ENCODE measurements around the gene EPS8L2. TPM values are rescaled to one million over a fixed set of nuclear protein-coding genes. Genes with fewer than 3 reads are reported as not detected.
A peak's percentile ranks its signal among the peaks of the same experiment; 100 is the strongest.

The EPS8L2 gene
- total RNA-seq, 4 donors from 2014 or later: 29.1 to 48.0 (median 32.7) TPM

- Histone ChIP-seq H3K27me3 (peaks cover 0 to 4% of the 10 kb centered on the region in 2 donors), H3K27ac (peak overlapping the region; percentile 68 to 94 (median 86)), H3K4me1 (peaks cover 0 to 78% (median 41%) of the 10 kb centered on the region in 4 donors), H3K9me3 (no peaks in the 10 kb centered on the region), H3K4me3 (peak overlapping the region; percentile 43 to 64 (median 44)), H3K36me3 (peaks cover 0 to 39% (median 0%) of the 10 kb centered on the region in 3 donors)
- DNase-seq (ENCODE audit: low spot score in 2 of 2): no peak
- TF ChIP-seq CTCF (IDR thresholded peaks at IDR 0.05): no peak
- no peak for TF ChIP-seq POLR2A (IDR thresholded peaks at IDR 0.05)
- TF ChIP-seq EP300 (IDR thresholded peaks at IDR 0.05): no peak
- 68 to 75% methylated on average over 17 to 25 of the region's 27 CpGs for WGBS, 2 donors
These were observed 1.0 kb upstream of the EPS8L2 start for GRCh38 chr11:704781-705645.

GRCh38 chr11:706439-706956 lies 467 bp downstream of the EPS8L2 start:
- H3K4me3 ChIP-seq: peak overlapping the region; percentile 43 to 64 (median 44)
- H3K9me3 ChIP-seq: no peaks in the 10 kb centered on the region
- H3K4me1 ChIP-seq: peaks cover 0 to 93% (median 48%) of the 10 kb centered on the region in 4 donors
- peaks cover 0 to 4% of the 10 kb centered on the region in 2 donors for H3K27me3 ChIP-seq
- no peak for TF ChIP-seq EP300 (IDR thresholded peaks at IDR 0.05)
- no peak for TF ChIP-seq POLR2A (IDR thresholded peaks at IDR 0.05)
- TF ChIP-seq CTCF (IDR thresholded peaks at IDR 0.05): no peak
- 5 to 9% methylated on average over 6 to 7 of the region's 22 CpGs for WGBS, 2 donors
- DNase-seq (ENCODE audit: low spot score in 2 of 2): no peak
- H3K27ac ChIP-seq: peak overlapping the region; percentile 68 to 94 (median 86)
- peaks cover 0 to 27% (median 0%) of the 10 kb centered on the region in 3 donors for H3K36me3 ChIP-seq

- H3K4me3 ChIP-seq: peak overlapping the region; percentile 43 to 64 (median 44)
- TF ChIP-seq EP300 (IDR thresholded peaks at IDR 0.05) (no peak), POLR2A (IDR thresholded peaks at IDR 0.05) (no peak), CTCF (IDR thresholded peaks at IDR 0.05) (peak in 1 of 5 experiments; percentile 30)
- peak overlapping the region; percentile 68 to 94 (median 86) for H3K27ac ChIP-seq
- DNase-seq (ENCODE audit: low spot score in 2 of 2): no peak
- H3K36me3 ChIP-seq: peaks cover 0 to 20% (median 0%) of the 10 kb centered on the region in 3 donors
- H3K9me3 ChIP-seq: no peaks in the 10 kb centered on the region
- WGBS, 2 donors: 33 to 45% methylated on average over 17 to 26 of the region's 30 CpGs
- peaks cover 0 to 4% of the 10 kb centered on the region in 2 donors for H3K27me3 ChIP-seq
- H3K4me1 ChIP-seq: peaks cover 0 to 92% (median 48%) of the 10 kb centered on the region in 4 donors
These were observed 1.2 kb downstream of the EPS8L2 start for GRCh38 chr11:706957-707816.

GRCh38 chr11:707817-708420 lies 1.9 kb downstream of the EPS8L2 start:
- peaks cover 0 to 85% (median 42%) of the 10 kb centered on the region in 4 donors for H3K4me1 ChIP-seq
- peaks cover 0 to 13% (median 0%) of the 10 kb centered on the region in 3 donors for H3K36me3 ChIP-seq
- TF ChIP-seq EP300 (IDR thresholded peaks at IDR 0.05): no peak
- TF ChIP-seq POLR2A (IDR thresholded peaks at IDR 0.05): no peak
- TF ChIP-seq CTCF (IDR thresholded peaks at IDR 0.05): no peak
- no peaks in the 10 kb centered on the region for H3K9me3 ChIP-seq
- WGBS, 2 donors: 73 to 74% methylated on average over 14 to 16 of the region's 16 CpGs
- H3K27ac ChIP-seq: peak overlapping the region in 3 of 4 donors; percentile 81 to 94 (median 90)
- DNase-seq (ENCODE audit: low spot score in 2 of 2): no peak
- H3K4me3 ChIP-seq: no peak overlapping the region
- peaks cover 0 to 4% of the 10 kb centered on the region in 2 donors for H3K27me3 ChIP-seq
